Activated CD8-positive, alpha-beta memory T cell treated with anti-CD3 and anti-CD28 coated beads for 36 hours (primary cell): ENCODE measurements around the gene MALL. TPM values are rescaled to one million over a fixed set of nuclear protein-coding genes. Genes with fewer than 3 reads are reported as not detected.

Source experiments
- total RNA-seq, 2 experiments: library from RNA; stranded (reverse); gene quantifications; one replicate each; pipeline ENCODE4 v1.2.3, GENCODE V29; 2021

Gene MALL
- total RNA-seq, 2 experiments from 2014 or later: 0.50 to 0.65 TPM

Other genes with a start within 250 kb of the MALL start
- gene LIMS3, start 217.1 kb downstream of the MALL start, total RNA-seq: under 1 TPM; 0.59 to 0.78 TPM
- 1 to 10 TPM; 1.9 to 2.5 TPM for gene NPHP1, start 89.2 kb upstream of the MALL start, total RNA-seq
- gene MTLN, start 96.7 kb upstream of the MALL start, total RNA-seq: 100 to 1,000 TPM; 118 to 123 TPM